GM23338 (cell line): ENCODE results near the gene FMN1. TPM values are rescaled to one million over a fixed set of nuclear protein-coding genes. Genes with fewer than 3 reads are reported as not detected.

ENCODE experiments used
- ATAC-seq: fragments of 200-7000 bp; cut with Tn5 transposase; 3 replicates; pipeline ENCODE4 v1.9.1; 2020
- DNase-seq: peaks from one replicate; pipeline ENCODE4 v3.0.0-alpha.2; 2015; ENCODE audit warnings: low spot score
- H2AFZ ChIP-seq: fragments of 200-600 bp; sonication (generic); 2 replicates; pipeline ENCODE4 v1.8.0; 2016; ENCODE audit warnings: antibody characterized with exemption, mild to moderate bottlenecking, moderate library complexity
- H3F3A ChIP-seq: fragments of 200-600 bp; sonication (generic); replicated peaks from 2 replicates; pipeline ENCODE4 v1.8.0; 2017; ENCODE audit warnings: antibody characterized with exemption, mixed run types, low read depth
- H3K27ac ChIP-seq: fragments of 200-600 bp; sonication (generic); 2 replicates; pipeline ENCODE4 v1.6.1; 2016; ENCODE audit warnings: low read depth
- H3K27me3 ChIP-seq: fragments of 200-600 bp; sonication (generic); 2 replicates; pipeline ENCODE4 v1.8.0; 2016; ENCODE audit warnings: mild to moderate bottlenecking, mixed run types, moderate library complexity; ENCODE audit not compliant: insufficient read depth
- H3K36me3 ChIP-seq: fragments of 200-600 bp; sonication (generic); 2 replicates; pipeline ENCODE4 v1.8.0; 2016; ENCODE audit warnings: mild to moderate bottlenecking; ENCODE audit not compliant: insufficient read depth
- H3K4me1 ChIP-seq: fragments of 200-600 bp; sonication (generic); 2 replicates; pipeline ENCODE4 v1.8.0; 2016; ENCODE audit warnings: mild to moderate bottlenecking, moderate library complexity; ENCODE audit not compliant: insufficient read depth
- H3K4me2 ChIP-seq: fragments of 200-600 bp; sonication (generic); 2 replicates; pipeline ENCODE4 v1.7.1; 2017; ENCODE audit warnings: mixed run types
- H3K4me3 ChIP-seq: fragments of 200-600 bp; sonication (generic); 2 replicates; pipeline ENCODE4 v1.6.1; 2016; ENCODE audit warnings: mixed run types
- H3K79me2 ChIP-seq: fragments of 200-600 bp; sonication (generic); replicated peaks from 2 replicates; pipeline ENCODE4 v1.8.0; 2017; ENCODE audit warnings: mild to moderate bottlenecking; ENCODE audit not compliant: insufficient read depth
- H3K9me2 ChIP-seq: fragments of 200-600 bp; sonication (generic); 2 replicates; pipeline ENCODE4 v1.8.0; 2017; ENCODE audit not compliant: insufficient read depth
- H4K20me1 ChIP-seq: fragments of 200-600 bp; sonication (generic); replicated peaks from 2 replicates; pipeline ENCODE4 v1.8.0; 2017; ENCODE audit warnings: mild to moderate bottlenecking; ENCODE audit not compliant: insufficient read depth
- H3K27ac Mint-ChIP-seq: 2 replicates; pipeline ENCODE4 v1.8.0; 2020; ENCODE audit warnings: inconsistent platforms, mild to moderate bottlenecking, moderate library complexity, mixed read lengths
- H3K27me3 Mint-ChIP-seq: 3 replicates; pipeline ENCODE4 v1.8.0; 2022; ENCODE audit warnings: low read depth, mild to moderate bottlenecking, moderate library complexity, mixed read lengths, inconsistent platforms; ENCODE audit not compliant: insufficient read depth, poor library complexity
- H3K36me3 Mint-ChIP-seq: 3 replicates; pipeline ENCODE4 v1.8.0; 2021; ENCODE audit warnings: low read depth, mild to moderate bottlenecking, inconsistent platforms, moderate library complexity, mixed read lengths
- H3K4me1 Mint-ChIP-seq: 3 replicates; pipeline ENCODE4 v1.8.0; 2020; ENCODE audit warnings: mild to moderate bottlenecking, inconsistent platforms, mixed read lengths
- H3K4me3 Mint-ChIP-seq: 3 replicates; pipeline ENCODE4 v1.8.0; 2021; ENCODE audit warnings: moderate library complexity, mild to moderate bottlenecking, inconsistent platforms, mixed read lengths
- H3K9me3 Mint-ChIP-seq: 3 replicates; pipeline ENCODE4 v1.8.0; 2020; ENCODE audit warnings: moderate library complexity, mild to moderate bottlenecking, inconsistent platforms, mixed read lengths
- CREB1 ChIP-seq: fragments of 250-450 bp; sonication (Bioruptor Pico); IDR thresholded peaks from 2 replicates; pipeline ENCODE4 v1.5.0; 2020; ENCODE audit warnings: low read depth, mild to moderate bottlenecking, moderate library complexity
- EZH2 ChIP-seq: fragments of 200-600 bp; sonication (generic); IDR thresholded peaks from one replicate; pipeline ENCODE4 v1.8.0; 2017; ENCODE audit warnings: antibody characterized with exemption, mild to moderate bottlenecking, low read depth; ENCODE audit not compliant: unreplicated experiment
- EZH2phosphoT487 ChIP-seq: fragments of 200-600 bp; sonication (generic); IDR thresholded peaks from one replicate; pipeline ENCODE4 v1.8.1; 2018; ENCODE audit warnings: antibody characterized with exemption; ENCODE audit not compliant: unreplicated experiment
- JUNB ChIP-seq: IDR thresholded peaks from one replicate; pipeline ENCODE4 v1.6.1; 2016; ENCODE audit warnings: antibody characterized with exemption; ENCODE audit not compliant: unreplicated experiment
- NANOG ChIP-seq: IDR thresholded peaks from 2 replicates; pipeline ENCODE4 v1.6.1; 2016; ENCODE audit warnings: antibody characterized with exemption, borderline replicate concordance
- POLR2AphosphoS5 ChIP-seq: IDR thresholded peaks from 2 replicates; pipeline ENCODE4 v1.6.1; 2016; ENCODE audit warnings: antibody characterized with exemption, low read depth
- STAT1 ChIP-seq: IDR thresholded peaks from one replicate; pipeline ENCODE4 v1.6.1; 2016; ENCODE audit warnings: antibody characterized with exemption; ENCODE audit not compliant: unreplicated experiment
- ZNF114 ChIP-seq: fragments of 250-450 bp; sonication (Bioruptor Pico); IDR thresholded peaks from 2 replicates; pipeline ENCODE4 v1.5.0; 2020; ENCODE audit warnings: mild to moderate bottlenecking, moderate library complexity
- ZNF331 ChIP-seq: fragments of 250-450 bp; sonication (Bioruptor Pico); IDR thresholded peaks from 2 replicates; pipeline ENCODE4 v1.5.0; 2020; ENCODE audit warnings: low read depth, mild to moderate bottlenecking, moderate library complexity
- polyA plus RNA-seq: library from polyadenylated mRNA; unstranded; fragments of >200 nt; fragmentation: Nextera tagmentation; extraction: Ambion mirVana; gene quantifications from 2 replicates; pipeline ENCODE4 v1.2.1, GENCODE V29; 2016
- total RNA-seq: library from RNA; depleted of rRNA; stranded (reverse); fragments of >200 nt; shearing (Covaris generic); gene quantifications from 2 replicates; pipeline ENCODE4 v1.2.3, GENCODE V29; 2014
- TF ChIP-seq, protein P1 (sequence below): IDR thresholded peaks from one replicate; pipeline ENCODE4 v1.6.1; 2018; ENCODE audit warnings: antibody characterized with exemption; ENCODE audit not compliant: unreplicated experiment
- TF ChIP-seq, protein P2 (sequence below): IDR thresholded peaks from 2 replicates; pipeline ENCODE4 v1.6.1; 2016; ENCODE audit warnings: antibody characterized with exemption
- TF ChIP-seq, protein P3 (sequence below), 2 experiments: fragments of 200-600 bp in 1 of 2; sonication (generic) in 1 of 2; conservative IDR thresholded peaks; 2 replicates each; pipeline versions ENCODE4 v1.5.1 to v1.6.1; 2016 to 2017; ENCODE audit warnings: antibody characterized with exemption in 2 of 2, low read depth in 2 of 2, mild to moderate bottlenecking in 2 of 2, moderate library complexity in 1 of 2
- TF ChIP-seq, protein P4 (sequence below): fragments of 250-450 bp; sonication (Bioruptor Pico); IDR thresholded peaks from 2 replicates; pipeline ENCODE4 v1.5.0; 2020; ENCODE audit warnings: mild to moderate bottlenecking, moderate library complexity

FMN1 gene
- total and polyA plus RNA-seq, 2 experiments from 2014 or later: 1.2 to 1.6 TPM

DNA sequence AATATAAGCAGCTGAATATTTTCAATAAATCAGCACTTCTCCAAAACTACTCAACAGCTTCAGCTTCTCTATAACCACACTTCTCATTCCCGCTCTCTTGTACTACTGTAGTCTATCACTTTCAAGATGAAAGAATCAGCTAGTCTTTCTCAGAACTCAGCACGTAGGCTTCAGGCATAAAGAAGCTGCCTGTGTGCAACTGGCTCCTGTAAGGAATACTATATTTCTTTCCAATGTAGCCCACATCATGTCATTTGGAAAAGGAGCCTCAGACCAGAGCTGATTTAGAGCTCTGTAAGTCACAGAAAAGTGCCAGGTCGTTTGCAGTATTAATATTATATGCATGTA lies 62.3 kb downstream of the FMN1 start:
- TF ChIP-seq, protein P1, sequence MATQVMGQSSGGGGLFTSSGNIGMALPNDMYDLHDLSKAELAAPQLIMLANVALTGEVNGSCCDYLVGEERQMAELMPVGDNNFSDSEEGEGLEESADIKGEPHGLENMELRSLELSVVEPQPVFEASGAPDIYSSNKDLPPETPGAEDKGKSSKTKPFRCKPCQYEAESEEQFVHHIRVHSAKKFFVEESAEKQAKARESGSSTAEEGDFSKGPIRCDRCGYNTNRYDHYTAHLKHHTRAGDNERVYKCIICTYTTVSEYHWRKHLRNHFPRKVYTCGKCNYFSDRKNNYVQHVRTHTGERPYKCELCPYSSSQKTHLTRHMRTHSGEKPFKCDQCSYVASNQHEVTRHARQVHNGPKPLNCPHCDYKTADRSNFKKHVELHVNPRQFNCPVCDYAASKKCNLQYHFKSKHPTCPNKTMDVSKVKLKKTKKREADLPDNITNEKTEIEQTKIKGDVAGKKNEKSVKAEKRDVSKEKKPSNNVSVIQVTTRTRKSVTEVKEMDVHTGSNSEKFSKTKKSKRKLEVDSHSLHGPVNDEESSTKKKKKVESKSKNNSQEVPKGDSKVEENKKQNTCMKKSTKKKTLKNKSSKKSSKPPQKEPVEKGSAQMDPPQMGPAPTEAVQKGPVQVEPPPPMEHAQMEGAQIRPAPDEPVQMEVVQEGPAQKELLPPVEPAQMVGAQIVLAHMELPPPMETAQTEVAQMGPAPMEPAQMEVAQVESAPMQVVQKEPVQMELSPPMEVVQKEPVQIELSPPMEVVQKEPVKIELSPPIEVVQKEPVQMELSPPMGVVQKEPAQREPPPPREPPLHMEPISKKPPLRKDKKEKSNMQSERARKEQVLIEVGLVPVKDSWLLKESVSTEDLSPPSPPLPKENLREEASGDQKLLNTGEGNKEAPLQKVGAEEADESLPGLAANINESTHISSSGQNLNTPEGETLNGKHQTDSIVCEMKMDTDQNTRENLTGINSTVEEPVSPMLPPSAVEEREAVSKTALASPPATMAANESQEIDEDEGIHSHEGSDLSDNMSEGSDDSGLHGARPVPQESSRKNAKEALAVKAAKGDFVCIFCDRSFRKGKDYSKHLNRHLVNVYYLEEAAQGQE: no peak
- TF ChIP-seq CREB1 (CRISPR knock-in tag) (no peak), ZNF331 (CRISPR knock-in tag) (no peak), STAT1 (no peak), EZH2 (no peak), POLR2AphosphoS5 (no peak), JUNB (no peak), NANOG (no peak), ZNF114 (no peak), EZH2phosphoT487 (no peak)
- TF ChIP-seq, protein P2, sequence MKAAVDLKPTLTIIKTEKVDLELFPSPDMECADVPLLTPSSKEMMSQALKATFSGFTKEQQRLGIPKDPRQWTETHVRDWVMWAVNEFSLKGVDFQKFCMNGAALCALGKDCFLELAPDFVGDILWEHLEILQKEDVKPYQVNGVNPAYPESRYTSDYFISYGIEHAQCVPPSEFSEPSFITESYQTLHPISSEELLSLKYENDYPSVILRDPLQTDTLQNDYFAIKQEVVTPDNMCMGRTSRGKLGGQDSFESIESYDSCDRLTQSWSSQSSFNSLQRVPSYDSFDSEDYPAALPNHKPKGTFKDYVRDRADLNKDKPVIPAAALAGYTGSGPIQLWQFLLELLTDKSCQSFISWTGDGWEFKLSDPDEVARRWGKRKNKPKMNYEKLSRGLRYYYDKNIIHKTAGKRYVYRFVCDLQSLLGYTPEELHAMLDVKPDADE: no peak
- TF ChIP-seq, protein P3, sequence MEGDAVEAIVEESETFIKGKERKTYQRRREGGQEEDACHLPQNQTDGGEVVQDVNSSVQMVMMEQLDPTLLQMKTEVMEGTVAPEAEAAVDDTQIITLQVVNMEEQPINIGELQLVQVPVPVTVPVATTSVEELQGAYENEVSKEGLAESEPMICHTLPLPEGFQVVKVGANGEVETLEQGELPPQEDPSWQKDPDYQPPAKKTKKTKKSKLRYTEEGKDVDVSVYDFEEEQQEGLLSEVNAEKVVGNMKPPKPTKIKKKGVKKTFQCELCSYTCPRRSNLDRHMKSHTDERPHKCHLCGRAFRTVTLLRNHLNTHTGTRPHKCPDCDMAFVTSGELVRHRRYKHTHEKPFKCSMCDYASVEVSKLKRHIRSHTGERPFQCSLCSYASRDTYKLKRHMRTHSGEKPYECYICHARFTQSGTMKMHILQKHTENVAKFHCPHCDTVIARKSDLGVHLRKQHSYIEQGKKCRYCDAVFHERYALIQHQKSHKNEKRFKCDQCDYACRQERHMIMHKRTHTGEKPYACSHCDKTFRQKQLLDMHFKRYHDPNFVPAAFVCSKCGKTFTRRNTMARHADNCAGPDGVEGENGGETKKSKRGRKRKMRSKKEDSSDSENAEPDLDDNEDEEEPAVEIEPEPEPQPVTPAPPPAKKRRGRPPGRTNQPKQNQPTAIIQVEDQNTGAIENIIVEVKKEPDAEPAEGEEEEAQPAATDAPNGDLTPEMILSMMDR (conservative IDR thresholded peaks at IDR 0.05; ENCODE audit: low read depth in 2 of 2): no peak
- TF ChIP-seq, protein P4, sequence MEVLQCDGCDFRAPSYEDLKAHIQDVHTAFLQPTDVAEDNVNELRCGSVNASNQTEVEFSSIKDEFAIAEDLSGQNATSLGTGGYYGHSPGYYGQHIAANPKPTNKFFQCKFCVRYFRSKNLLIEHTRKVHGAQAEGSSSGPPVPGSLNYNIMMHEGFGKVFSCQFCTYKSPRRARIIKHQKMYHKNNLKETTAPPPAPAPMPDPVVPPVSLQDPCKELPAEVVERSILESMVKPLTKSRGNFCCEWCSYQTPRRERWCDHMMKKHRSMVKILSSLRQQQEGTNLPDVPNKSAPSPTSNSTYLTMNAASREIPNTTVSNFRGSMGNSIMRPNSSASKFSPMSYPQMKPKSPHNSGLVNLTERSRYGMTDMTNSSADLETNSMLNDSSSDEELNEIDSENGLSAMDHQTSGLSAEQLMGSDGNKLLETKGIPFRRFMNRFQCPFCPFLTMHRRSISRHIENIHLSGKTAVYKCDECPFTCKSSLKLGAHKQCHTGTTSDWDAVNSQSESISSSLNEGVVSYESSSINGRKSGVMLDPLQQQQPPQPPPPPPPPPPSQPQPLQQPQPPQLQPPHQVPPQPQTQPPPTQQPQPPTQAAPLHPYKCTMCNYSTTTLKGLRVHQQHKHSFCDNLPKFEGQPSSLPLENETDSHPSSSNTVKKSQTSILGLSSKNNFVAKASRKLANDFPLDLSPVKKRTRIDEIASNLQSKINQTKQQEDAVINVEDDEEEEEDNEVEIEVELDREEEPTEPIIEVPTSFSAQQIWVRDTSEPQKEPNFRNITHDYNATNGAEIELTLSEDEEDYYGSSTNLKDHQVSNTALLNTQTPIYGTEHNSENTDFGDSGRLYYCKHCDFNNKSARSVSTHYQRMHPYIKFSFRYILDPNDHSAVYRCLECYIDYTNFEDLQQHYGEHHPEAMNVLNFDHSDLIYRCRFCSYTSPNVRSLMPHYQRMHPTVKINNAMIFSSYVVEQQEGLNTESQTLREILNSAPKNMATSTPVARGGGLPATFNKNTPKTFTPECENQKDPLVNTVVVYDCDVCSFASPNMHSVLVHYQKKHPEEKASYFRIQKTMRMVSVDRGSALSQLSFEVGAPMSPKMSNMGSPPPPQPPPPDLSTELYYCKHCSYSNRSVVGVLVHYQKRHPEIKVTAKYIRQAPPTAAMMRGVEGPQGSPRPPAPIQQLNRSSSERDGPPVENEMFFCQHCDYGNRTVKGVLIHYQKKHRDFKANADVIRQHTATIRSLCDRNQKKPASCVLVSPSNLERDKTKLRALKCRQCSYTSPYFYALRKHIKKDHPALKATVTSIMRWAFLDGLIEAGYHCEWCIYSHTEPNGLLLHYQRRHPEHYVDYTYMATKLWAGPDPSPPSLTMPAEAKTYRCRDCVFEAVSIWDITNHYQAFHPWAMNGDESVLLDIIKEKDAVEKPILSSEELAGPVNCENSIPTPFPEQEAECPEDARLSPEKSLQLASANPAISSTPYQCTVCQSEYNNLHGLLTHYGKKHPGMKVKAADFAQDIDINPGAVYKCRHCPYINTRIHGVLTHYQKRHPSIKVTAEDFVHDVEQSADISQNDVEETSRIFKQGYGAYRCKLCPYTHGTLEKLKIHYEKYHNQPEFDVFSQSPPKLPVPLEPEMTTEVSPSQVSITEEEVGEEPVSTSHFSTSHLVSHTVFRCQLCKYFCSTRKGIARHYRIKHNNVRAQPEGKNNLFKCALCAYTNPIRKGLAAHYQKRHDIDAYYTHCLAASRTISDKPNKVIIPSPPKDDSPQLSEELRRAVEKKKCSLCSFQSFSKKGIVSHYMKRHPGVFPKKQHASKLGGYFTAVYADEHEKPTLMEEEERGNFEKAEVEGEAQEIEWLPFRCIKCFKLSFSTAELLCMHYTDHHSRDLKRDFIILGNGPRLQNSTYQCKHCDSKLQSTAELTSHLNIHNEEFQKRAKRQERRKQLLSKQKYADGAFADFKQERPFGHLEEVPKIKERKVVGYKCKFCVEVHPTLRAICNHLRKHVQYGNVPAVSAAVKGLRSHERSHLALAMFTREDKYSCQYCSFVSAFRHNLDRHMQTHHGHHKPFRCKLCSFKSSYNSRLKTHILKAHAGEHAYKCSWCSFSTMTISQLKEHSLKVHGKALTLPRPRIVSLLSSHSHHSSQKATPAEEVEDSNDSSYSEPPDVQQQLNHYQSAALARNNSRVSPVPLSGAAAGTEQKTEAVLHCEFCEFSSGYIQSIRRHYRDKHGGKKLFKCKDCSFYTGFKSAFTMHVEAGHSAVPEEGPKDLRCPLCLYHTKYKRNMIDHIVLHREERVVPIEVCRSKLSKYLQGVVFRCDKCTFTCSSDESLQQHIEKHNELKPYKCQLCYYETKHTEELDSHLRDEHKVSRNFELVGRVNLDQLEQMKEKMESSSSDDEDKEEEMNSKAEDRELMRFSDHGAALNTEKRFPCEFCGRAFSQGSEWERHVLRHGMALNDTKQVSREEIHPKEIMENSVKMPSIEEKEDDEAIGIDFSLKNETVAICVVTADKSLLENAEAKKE: no peak
- Histone ChIP-seq H3F3A (no peaks in the 10 kb centered on the region), H3K4me3 (no peak overlapping the region), H2AFZ (no peak overlapping the region; the same call in 1 of the 2 replicates), H3K27me3 (no peaks in the 10 kb centered on the region), H3K36me3 (no peaks in the 10 kb centered on the region; the same call in 1 of the 2 replicates), H3K79me2 (no peaks in the 10 kb centered on the region), H3K27ac (no peak overlapping the region), H3K9me2 (no peaks in the 10 kb centered on the region), H3K4me1 (no peaks in the 10 kb centered on the region; the same call in 1 of the 2 replicates), H4K20me1 (no peaks in the 10 kb centered on the region), H3K4me2 (no peak overlapping the region)
- Mint-ChIP-seq H3K36me3 (no peaks in the 10 kb centered on the region), H3K4me1 (no peaks in the 10 kb centered on the region; the same call in 2 of the 3 replicates), H3K9me3 (no peaks in the 10 kb centered on the region; the same call in 1 of the 3 replicates), H3K27me3 (no peaks in the 10 kb centered on the region), H3K27ac (no peak overlapping the region), H3K4me3 (no peak overlapping the region)
- no peak for DNase-seq
- no peak for ATAC-seq
